T-helper 9 cell (primary cell): Measurements from ENCODE around the gene PLEKHN1.
"Not testable (repeated sequence)": the region's sequence is repeated elsewhere in the genome, so short reads cannot be mapped to it uniquely, and the experiment has no call there.

Experiments used
- DNase-seq: peaks from one replicate; pipeline ENCODE4 v3.0.0-alpha.2; 2020

The PLEKHN1 gene

DNA sequence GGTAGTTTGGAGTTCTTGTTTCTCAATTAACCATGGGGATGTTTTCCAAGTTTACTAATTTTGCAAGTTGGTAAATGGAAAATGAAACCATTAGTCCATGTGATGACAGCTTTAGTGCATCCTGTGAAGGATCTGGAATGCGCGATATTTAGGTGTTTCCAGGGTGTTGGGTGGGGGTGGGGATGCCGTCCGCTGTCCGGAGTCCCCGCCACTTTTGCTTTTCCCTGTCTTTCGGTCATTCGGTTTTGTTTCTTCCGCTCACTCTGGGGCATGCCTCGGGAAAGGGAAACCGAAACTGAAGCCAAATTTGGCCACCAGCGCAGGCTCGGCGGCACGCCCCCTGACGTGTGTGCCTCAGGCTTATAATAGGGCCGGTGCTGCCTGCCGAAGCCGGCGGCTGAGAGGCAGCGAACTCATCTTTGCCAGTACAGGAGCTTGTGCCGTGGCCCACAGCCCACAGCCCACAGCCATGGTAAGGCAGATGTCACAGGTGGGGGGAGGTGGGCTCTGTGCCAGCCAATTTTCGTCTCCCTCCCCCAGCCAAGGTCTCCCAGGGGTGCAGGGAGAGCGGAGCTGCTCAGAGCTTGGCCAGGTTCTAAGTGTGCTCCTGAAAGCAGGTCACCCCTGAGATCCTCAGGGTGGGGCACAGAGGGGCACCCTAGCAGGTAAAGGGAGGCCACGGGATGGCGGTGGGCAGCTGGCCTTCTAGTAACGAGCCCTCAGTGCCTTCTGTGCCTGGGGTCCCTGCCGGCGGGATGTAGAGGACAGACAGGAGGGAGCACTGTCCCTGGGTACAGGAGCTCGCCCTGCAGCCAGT lies 47.0 kb downstream of the PLEKHN1 start, which contains the start of gene ISG15:
Gene ISG15, plus strand, starts transcription at position 393 of the 817 bp plus-strand sequence. Its CDS starts 77 bp downstream, at position 470.
- DNase-seq: peak; percentile 82

DNA sequence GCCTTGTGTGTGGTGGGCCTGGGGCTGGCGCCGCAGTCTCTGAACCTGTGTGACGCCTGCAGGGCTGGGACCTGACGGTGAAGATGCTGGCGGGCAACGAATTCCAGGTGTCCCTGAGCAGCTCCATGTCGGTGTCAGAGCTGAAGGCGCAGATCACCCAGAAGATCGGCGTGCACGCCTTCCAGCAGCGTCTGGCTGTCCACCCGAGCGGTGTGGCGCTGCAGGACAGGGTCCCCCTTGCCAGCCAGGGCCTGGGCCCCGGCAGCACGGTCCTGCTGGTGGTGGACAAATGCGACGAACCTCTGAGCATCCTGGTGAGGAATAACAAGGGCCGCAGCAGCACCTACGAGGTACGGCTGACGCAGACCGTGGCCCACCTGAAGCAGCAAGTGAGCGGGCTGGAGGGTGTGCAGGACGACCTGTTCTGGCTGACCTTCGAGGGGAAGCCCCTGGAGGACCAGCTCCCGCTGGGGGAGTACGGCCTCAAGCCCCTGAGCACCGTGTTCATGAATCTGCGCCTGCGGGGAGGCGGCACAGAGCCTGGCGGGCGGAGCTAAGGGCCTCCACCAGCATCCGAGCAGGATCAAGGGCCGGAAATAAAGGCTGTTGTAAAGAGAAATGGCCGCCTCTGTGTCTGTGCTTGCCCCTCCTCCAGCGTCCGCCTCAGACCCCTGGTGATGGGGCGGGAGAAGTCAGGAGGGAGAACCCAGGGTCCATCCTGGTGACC lies 47.8 kb downstream of the PLEKHN1 start:
- no peak for DNase-seq

- no peak for DNase-seq
These were observed 48.8 kb downstream of the PLEKHN1 start for GRCh38 chr1:1014799-1015681.

DNA sequence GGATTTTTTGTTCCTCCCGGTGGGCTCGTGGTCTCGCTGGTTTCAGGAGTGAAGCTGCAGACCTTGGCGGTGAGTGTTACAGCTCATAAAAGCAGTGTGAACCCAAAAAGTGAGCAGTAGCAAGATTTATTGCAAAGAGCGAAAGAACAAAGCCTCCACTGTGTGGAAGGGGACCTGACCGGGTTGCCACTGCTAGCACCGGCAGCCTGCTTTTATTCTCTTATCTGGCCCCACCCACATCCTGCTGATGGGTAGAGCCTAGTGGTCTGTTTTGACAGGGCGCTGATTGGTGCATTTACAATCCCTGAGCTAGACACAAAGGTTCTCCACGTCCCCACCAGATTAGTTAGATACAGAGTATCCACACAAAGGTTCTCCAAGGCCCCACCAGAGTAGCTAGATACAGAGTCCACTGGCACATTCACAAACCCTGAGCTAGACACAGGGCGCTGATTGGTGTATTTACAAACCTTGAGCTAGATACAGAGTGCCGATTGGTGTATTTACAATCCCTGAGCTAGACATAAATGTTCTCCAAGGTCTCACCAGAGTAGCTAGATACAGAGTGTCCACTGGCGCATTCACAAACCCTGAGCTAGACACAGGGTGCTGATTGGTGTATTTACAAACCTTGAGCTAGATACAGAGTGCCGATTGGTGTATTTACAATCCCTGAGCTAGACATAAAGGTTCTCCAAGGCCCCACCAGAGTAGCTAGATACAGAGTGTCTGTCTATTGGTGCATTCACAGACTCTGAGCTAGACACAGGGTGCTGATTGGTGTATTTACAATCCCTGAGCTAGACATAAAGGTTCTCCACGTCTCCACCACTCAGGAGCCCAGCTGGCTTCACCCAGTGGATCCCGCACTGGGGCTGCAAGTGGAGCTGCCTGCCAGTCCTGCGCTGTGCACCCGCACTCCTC lies 51.4 kb downstream of the PLEKHN1 start:
- DNase-seq: not testable (repeated sequence)

GRCh38 chr1:1018321-1018685 lies 52.0 kb downstream of the PLEKHN1 start:
- DNase-seq: not testable (repeated sequence)

GRCh38 chr1:1019122-1019999 lies 53.1 kb downstream of the PLEKHN1 start:
- peak; percentile 75 for DNase-seq

GRCh38 chr1:1020000-1020404 lies 53.7 kb downstream of the PLEKHN1 start, which contains the start of gene AGRN:
AGRN (plus strand) TSS chr1:1020120; CDS start chr1:1020173, 53 bp downstream.
- DNase-seq: no peak

DNA sequence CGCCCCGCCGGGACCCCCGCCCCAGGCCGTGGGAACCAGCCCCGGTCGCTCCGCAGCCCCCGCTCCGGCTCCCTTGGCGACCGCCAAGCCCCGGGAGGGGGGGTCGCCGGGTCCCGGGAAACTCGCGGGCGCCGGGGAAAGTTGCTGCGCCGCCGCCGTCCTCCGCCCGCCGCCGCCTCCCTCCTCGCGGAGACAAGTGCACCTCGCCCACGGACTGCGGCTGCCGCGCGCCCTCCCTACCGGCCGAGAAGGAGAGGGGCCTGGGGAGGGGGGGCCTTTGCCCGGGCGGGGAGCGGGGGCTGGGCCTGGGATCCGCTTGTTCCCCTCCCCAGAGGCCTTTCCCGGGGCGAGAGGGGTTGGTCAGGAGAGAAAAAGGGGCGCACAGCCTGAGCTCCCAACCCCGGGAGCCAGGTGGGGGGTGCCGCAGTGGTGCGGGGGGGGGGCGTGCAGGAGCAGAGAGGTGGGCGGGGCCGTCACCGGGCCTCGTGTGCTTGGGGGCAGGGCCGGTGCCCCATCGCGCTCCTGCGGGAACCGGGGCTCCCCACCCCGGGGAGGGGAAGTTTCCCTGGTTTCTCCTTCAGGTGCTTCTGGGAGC lies 54.2 kb downstream of the PLEKHN1 start:
- no peak for DNase-seq

GRCh38 chr1:1021010-1021919 lies 55.0 kb downstream of the PLEKHN1 start:
- DNase-seq: no peak

DNA sequence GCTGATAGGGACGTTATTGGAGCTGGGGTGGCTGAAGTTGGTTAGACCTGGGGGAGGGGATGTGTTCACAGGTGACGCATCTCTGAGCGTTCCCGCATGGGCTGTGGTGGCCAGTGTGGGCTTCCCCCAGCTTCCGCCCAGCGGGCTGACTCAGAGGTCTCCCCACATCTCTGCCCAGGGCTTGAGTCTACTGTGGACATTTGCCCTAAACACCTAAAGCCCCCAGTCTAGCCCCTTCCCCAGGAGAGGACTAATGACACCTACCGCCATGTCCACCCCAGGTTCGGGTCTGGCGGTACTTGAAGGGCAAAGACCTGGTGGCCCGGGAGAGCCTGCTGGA lies 55.6 kb downstream of the PLEKHN1 start:
- DNase-seq: no peak

- no peak for DNase-seq
These were observed 56.2 kb downstream of the PLEKHN1 start for GRCh38 chr1:1022302-1023009.

DNA sequence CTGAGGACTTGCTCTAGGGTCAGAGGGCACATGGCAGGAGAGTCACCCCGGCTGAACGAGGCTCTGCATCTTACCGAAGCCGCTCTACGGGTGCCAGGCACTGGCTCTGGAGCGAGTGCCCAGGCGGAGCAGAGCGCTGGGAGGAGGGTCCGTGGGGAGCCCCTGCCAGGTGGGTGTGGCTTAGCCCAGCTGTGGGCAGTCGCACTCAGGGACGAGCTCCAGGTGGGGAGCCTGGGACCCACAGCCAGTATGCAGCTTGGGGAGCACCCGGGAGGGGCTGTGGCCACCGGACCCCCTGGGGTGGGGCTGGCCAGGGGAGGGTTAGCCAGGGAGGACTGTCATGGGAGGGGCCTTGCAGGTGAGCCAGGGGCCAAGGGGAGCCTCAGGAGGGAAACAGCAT lies 57.4 kb downstream of the PLEKHN1 start:
- no peak for DNase-seq

DNA sequence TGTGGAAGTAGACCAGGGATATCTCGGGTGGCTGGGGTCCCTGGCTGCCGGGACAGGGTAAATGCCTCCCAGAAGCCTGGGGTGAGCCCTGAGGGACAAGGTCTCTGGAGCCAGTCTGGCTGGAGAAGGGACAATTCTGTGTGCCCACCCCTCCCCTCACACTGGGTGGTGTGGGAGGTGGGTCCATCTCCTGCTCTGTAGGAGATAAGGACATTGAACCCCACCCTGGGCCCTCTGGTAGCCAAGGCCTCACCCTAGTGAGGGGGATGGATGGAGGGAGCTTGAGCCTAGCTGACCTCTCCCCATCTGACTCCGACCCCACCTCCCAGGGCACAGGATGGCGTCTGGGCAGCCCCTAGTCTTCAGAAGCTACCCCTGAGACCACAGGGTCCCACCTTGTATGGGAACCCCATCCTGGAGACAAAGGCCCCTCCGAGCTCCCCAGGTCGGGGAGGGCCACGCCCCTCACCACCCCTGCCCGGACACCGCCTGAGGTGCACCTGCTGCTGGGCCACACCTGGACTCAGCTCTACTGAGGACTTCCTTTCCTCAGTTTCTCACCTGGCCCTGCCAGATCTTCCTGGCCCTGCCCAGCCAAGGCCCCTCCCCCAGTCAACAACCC lies 58.0 kb downstream of the PLEKHN1 start:
- no peak for DNase-seq

DNA sequence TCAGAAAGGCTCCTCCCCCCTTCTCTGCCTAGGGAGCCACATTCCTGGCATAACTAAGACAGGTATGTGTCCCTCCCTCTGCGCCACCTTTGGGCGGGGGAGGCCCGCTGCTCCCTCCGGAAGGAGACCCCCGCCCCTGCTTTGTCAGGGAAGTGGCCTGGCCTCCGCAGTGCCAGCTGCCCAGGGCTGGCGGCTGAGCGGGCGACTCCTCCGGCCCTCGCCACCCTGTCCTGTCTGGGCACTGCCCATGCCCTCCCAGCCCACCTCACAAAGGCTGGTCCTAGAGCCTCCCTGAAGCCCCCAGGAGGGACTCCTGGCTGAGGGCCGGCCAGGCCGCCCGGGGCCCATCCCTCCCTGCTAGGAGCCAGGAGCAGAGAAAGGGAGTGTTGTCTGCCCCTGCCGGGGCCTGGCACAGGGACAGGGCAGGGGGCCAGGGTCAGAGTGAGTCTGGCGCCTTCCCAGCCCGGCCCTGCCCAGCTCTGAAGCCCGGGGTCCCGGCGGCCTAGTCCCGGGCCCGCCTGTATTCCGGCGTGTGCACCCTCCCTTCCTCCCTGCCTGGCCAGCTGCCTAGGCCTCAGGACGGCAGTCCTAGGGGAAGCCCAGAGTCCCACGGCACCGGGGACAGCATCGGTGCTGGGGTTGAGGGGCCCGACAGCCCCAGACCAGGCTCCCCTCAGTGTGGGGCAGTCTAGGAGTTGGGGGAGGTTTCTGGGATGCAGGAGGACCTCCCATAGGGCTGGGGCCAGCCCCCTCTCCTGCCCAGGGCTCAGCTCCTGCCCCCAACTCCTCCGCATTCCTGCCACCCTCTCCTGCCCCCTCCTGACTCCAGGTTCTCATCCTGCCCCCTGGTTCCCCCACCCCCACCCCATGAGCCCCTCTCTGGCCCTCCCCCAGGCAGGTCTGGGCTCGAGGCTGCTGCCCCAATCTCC lies 58.8 kb downstream of the PLEKHN1 start:
- no peak for DNase-seq
